H9 (cell line): ENCODE measurements around the gene ZNF638. TPM values are rescaled to one million over a fixed set of nuclear protein-coding genes. Genes with fewer than 3 reads are reported as not detected.

ENCODE experiments used
- DNase-seq: peaks from one replicate; pipeline ENCODE4 v3.0.0-alpha.2; 2017
- H2AFZ ChIP-seq: one replicate; pipeline ENCODE4 v1.6.1; 2013; ENCODE audit warnings: mild to moderate bottlenecking, low read length, control low read depth, moderate library complexity
- H2AK5ac ChIP-seq: 2 replicates; pipeline ENCODE4 v1.6.1; 2013; ENCODE audit warnings: low read length, control low read depth, mixed read lengths; ENCODE audit not compliant: insufficient read length
- H2BK120ac ChIP-seq: one replicate; pipeline ENCODE4 v1.6.1; 2013; ENCODE audit warnings: low read depth, mild to moderate bottlenecking, low read length, control low read depth, inconsistent platforms; ENCODE audit not compliant: poor library complexity, severe bottlenecking
- H2BK12ac ChIP-seq: 2 replicates; pipeline ENCODE4 v1.6.1; 2013; ENCODE audit warnings: low read length, control low read depth, mixed read lengths, low read depth; ENCODE audit not compliant: insufficient read length
- H2BK15ac ChIP-seq: 2 replicates; pipeline ENCODE4 v1.6.1; 2013; ENCODE audit warnings: low read depth, low read length, control low read depth
- H2BK20ac ChIP-seq: one replicate; pipeline ENCODE4 v1.6.1; 2013; ENCODE audit warnings: low read depth, mild to moderate bottlenecking, low read length, control low read depth, inconsistent platforms; ENCODE audit not compliant: poor library complexity, severe bottlenecking
- H2BK5ac ChIP-seq: 2 replicates; pipeline ENCODE4 v1.6.1; 2013; ENCODE audit warnings: low read length, control low read depth, mixed read lengths; ENCODE audit not compliant: insufficient read length
- H3K14ac ChIP-seq: 2 replicates; pipeline ENCODE4 v1.6.1; 2013; ENCODE audit warnings: low read length, control low read depth; ENCODE audit not compliant: insufficient read depth
- H3K18ac ChIP-seq: 2 replicates; pipeline ENCODE4 v1.6.1; 2013; ENCODE audit warnings: low read depth, mild to moderate bottlenecking, mixed read lengths, low read length, control low read depth; ENCODE audit not compliant: insufficient read length
- H3K23ac ChIP-seq: 2 replicates; pipeline ENCODE4 v1.6.1; 2013; ENCODE audit warnings: low read length, control low read depth, mixed read lengths, low read depth; ENCODE audit not compliant: insufficient read length
- H3K23me2 ChIP-seq: 2 replicates; pipeline ENCODE4 v1.6.1; 2013; ENCODE audit warnings: low read depth, mild to moderate bottlenecking, mixed read lengths, low read length, control low read depth; ENCODE audit not compliant: insufficient read length, poor library complexity, severe bottlenecking
- H3K27ac ChIP-seq: 2 replicates; pipeline ENCODE4 v1.5.1; 2013; ENCODE audit warnings: low read length, control low read depth, mixed read lengths, low read depth; ENCODE audit not compliant: insufficient read length
- H3K27me3 ChIP-seq: 2 replicates; pipeline ENCODE4 v1.6.1; 2013; ENCODE audit warnings: low read length, control low read depth, inconsistent platforms; ENCODE audit not compliant: insufficient read depth
- H3K4ac ChIP-seq: 2 replicates; pipeline ENCODE4 v1.6.1; 2013; ENCODE audit warnings: low read depth, mild to moderate bottlenecking, control low read depth, inconsistent platforms, low read length, moderate library complexity
- H3K4me1 ChIP-seq: 2 replicates; pipeline ENCODE4 v1.6.1; 2013; ENCODE audit warnings: low read length, control low read depth, inconsistent platforms; ENCODE audit not compliant: insufficient read depth
- H3K4me2 ChIP-seq: 2 replicates; pipeline ENCODE4 v1.6.1; 2013; ENCODE audit warnings: low read length, control low read depth, mixed read lengths; ENCODE audit not compliant: insufficient read length, insufficient read depth
- H3K56ac ChIP-seq: 2 replicates; pipeline ENCODE4 v1.6.1; 2013; ENCODE audit warnings: low read depth, mild to moderate bottlenecking, mixed read lengths, low read length, control low read depth; ENCODE audit not compliant: insufficient read length
- H3K79me1 ChIP-seq: 2 replicates; pipeline ENCODE4 v1.6.1; 2013; ENCODE audit warnings: low read depth, mild to moderate bottlenecking, moderate library complexity, low read length, control low read depth, inconsistent platforms; ENCODE audit not compliant: insufficient read depth, poor library complexity, severe bottlenecking
- H3K79me2 ChIP-seq: 2 replicates; pipeline ENCODE4 v1.6.1; 2013; ENCODE audit warnings: low read length, control low read depth, inconsistent platforms; ENCODE audit not compliant: insufficient read depth
- H3K9ac ChIP-seq: 2 replicates; pipeline ENCODE4 v1.6.1; 2013; ENCODE audit warnings: low read length, control low read depth, mixed read lengths; ENCODE audit not compliant: insufficient read length; ENCODE audit errors: extremely low read depth
- H3K9me3 ChIP-seq: one replicate; pipeline ENCODE4 v1.6.1; 2013; ENCODE audit warnings: low read depth, low read length, inconsistent platforms; ENCODE audit not compliant: control insufficient read depth
- H3T11ph ChIP-seq: one replicate; pipeline ENCODE4 v1.6.1; 2013; ENCODE audit warnings: mild to moderate bottlenecking, low read length, control low read depth, inconsistent platforms
- H4K20me1 ChIP-seq: one replicate; pipeline ENCODE4 v1.6.1; 2013; ENCODE audit not compliant: control insufficient read depth, insufficient read length, insufficient read depth
- H4K5ac ChIP-seq: 2 replicates; pipeline ENCODE4 v1.6.1; 2013; ENCODE audit warnings: low read depth, mild to moderate bottlenecking, mixed read lengths, low read length, control low read depth; ENCODE audit not compliant: insufficient read length
- H4K8ac ChIP-seq: replicated peaks from 2 replicates; pipeline ENCODE4 v1.6.1; 2013; ENCODE audit warnings: low read length, control low read depth, mixed read lengths, low read depth; ENCODE audit not compliant: insufficient read length
- H4K91ac ChIP-seq: 2 replicates; pipeline ENCODE4 v1.6.1; 2013; ENCODE audit warnings: low read depth, mild to moderate bottlenecking, moderate library complexity, mixed read lengths, low read length, control low read depth; ENCODE audit not compliant: insufficient read length
- H3K27ac Mint-ChIP-seq, 3 experiments: 2 replicates in 2 of 3; 3 replicates in 1 of 3; pipeline ENCODE4 v1.8.0; 2020 to 2021; ENCODE audit warnings: mixed read lengths in 3 of 3, mild to moderate bottlenecking in 1 of 3, moderate library complexity in 1 of 3
- H3K27me3 Mint-ChIP-seq: 2 replicates; pipeline ENCODE4 v1.8.0; 2021; ENCODE audit warnings: low read depth, mild to moderate bottlenecking, moderate library complexity, mixed read lengths
- H3K36me3 Mint-ChIP-seq, 3 experiments: 2 replicates in 2 of 3; 3 replicates in 1 of 3; pipeline ENCODE4 v1.8.0; 2020 to 2021; ENCODE audit warnings: low read depth in 3 of 3, mixed read lengths in 3 of 3; ENCODE audit not compliant: insufficient read depth in 1 of 3
- H3K4me1 Mint-ChIP-seq, 2 experiments: 2 replicates each; pipeline ENCODE4 v1.8.0; 2020; ENCODE audit warnings: mixed read lengths in 2 of 2
- H3K4me3 Mint-ChIP-seq, 2 experiments: 2 replicates in 1 of 2; 3 replicates in 1 of 2; pipeline ENCODE4 v1.8.0; 2020 to 2021; ENCODE audit warnings: mild to moderate bottlenecking in 2 of 2, mixed read lengths in 2 of 2, moderate library complexity in 1 of 2
- H3K9me3 Mint-ChIP-seq, 2 experiments: 2 replicates in 1 of 2; 3 replicates in 1 of 2; pipeline ENCODE4 v1.8.0; 2020; ENCODE audit warnings: mild to moderate bottlenecking in 2 of 2, mixed read lengths in 2 of 2, moderate library complexity in 1 of 2
- CTCF ChIP-seq: fragments of 200-600 bp; sonication (generic); conservative IDR thresholded peaks from 3 replicates; pipeline ENCODE4 v1.8.0; 2021; ENCODE audit warnings: antibody characterized with exemption, mild to moderate bottlenecking
- WGBS: extraction: QIAGEN DNeasy Blood & Tissue Kit; methylation state at CpG from one replicate; pipeline ENCODE4 v1.1.7; 2013; ENCODE audit warnings: missing lambda C conversion rate, low lambda C conversion rate, mixed read lengths; ENCODE audit not compliant: insufficient read length; ENCODE audit errors: extremely low coverage; 5-methylcytosine and 5-hydroxymethylcytosine counted together
- total RNA-seq: library from RNA; stranded (reverse); gene quantifications from 2 replicates; pipeline ENCODE4 v1.2.1, GENCODE V29; 2021

Gene ZNF638
- total RNA-seq, 1 experiment from 2014 or later, result 146 TPM

DNA sequence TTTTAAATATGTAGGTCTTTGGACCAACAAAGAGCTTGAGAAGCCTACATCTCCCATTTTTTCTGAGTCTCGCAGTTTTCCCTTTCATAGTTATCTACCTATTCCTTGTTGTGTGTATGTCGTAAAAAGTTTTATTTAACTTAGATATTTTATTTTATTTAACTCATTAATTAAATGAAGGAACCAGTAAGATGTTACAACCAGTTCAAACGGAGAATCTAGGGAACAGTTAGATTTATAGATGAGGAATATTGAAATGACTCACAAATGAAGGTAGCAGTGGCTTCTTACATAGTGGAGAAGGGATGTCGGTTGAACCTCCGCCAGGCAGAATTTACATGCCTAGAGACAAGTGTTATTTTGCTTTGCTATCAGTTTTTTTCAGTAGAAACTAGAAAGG lies 48.5 kb upstream of the ZNF638 start:
- H3K56ac ChIP-seq, result no peak overlapping the region
- no CpG with 5 or more reads among the region's 5 CpGs for WGBS
- no peak overlapping the region for H2AK5ac ChIP-seq
- H3K27me3 Mint-ChIP-seq, result peaks cover 12% of the 10 kb centered on the region
- H3K14ac ChIP-seq, result no peak overlapping the region
- no peak for TF ChIP-seq CTCF
- no peak overlapping the region for H3K23ac ChIP-seq
- no peak overlapping the region for H3K9ac ChIP-seq
- no peak for DNase-seq
- no peak overlapping the region for H3T11ph ChIP-seq
- H3K27me3 ChIP-seq, result no peaks in the 10 kb centered on the region
- H3K18ac ChIP-seq, result no peak overlapping the region
- no peaks in the 10 kb centered on the region for H3K23me2 ChIP-seq
- no peak overlapping the region for H2BK120ac ChIP-seq
- H3K9me3 ChIP-seq, result no peaks in the 10 kb centered on the region
- no peaks in the 10 kb centered on the region; the same call in 1 of the 2 replicates for H3K4me1 ChIP-seq
- H4K5ac ChIP-seq, result no peak overlapping the region
- H3K79me2 ChIP-seq, result no peaks in the 10 kb centered on the region; the same call in 1 of the 2 replicates
- peaks cover 15 to 28% of the 10 kb centered on the region in 2 experiments for H3K4me1 Mint-ChIP-seq
- no peak overlapping the region for H3K4me2 ChIP-seq
- H4K8ac ChIP-seq, result no peak overlapping the region
- no peaks in the 10 kb centered on the region for H4K20me1 ChIP-seq
- H2BK20ac ChIP-seq, result no peak overlapping the region
- no peak overlapping the region for H2BK15ac ChIP-seq
- H2AFZ ChIP-seq, result no peak overlapping the region
- H3K27ac ChIP-seq, result no peak overlapping the region
- H3K4me3 Mint-ChIP-seq, result no peak overlapping the region
- H3K9me3 Mint-ChIP-seq, result no peaks in the 10 kb centered on the region
- H3K36me3 Mint-ChIP-seq, result no peaks in the 10 kb centered on the region
- H2BK5ac ChIP-seq, result no peak overlapping the region
- no peak overlapping the region for H2BK12ac ChIP-seq
- no peaks in the 10 kb centered on the region for H3K79me1 ChIP-seq
- no peak overlapping the region for H4K91ac ChIP-seq
- no peak overlapping the region for H3K4ac ChIP-seq
- H3K27ac Mint-ChIP-seq, result no peak overlapping the region
